Caco-2 (cell line): ENCODE results near the gene MYL4. TPM values are rescaled to one million over a fixed set of nuclear protein-coding genes. Genes with fewer than 3 reads are reported as not detected.
"Not testable (repeated sequence)": the region's sequence is repeated elsewhere in the genome, so short reads cannot be mapped to it uniquely, and the experiment has no call there.

ENCODE experiments used
- BruUV-seq: library from RNA; stranded (reverse); fragments of 400-500 nt; replicated peaks from 2 replicates; lab custom pipeline; 2021; lab: Mats Ljungman, UMichigan
- CTCF ChIA-PET: fragments of 300-600 bp; sonication (Branson Sonifier 250); formaldehyde crosslinking; loops from one replicate; lab custom pipeline; 2022; ENCODE audit warnings: antibody characterized with exemption; lab: Charles Lee
- POLR2A ChIA-PET: fragments of 300-600 bp; sonication (Branson Sonifier 250); formaldehyde crosslinking; loops from one replicate; lab custom pipeline; 2022; ENCODE audit warnings: antibody characterized with exemption; lab: Charles Lee
- DNase-seq, 2 experiments: peaks; one replicate each; pipeline versions ENCODE4 v3.0.0 to v3.0.0-alpha.2; 2020 to 2022
- H3K27me3 ChIP-seq: replicated peaks from 2 replicates; pipeline ENCODE4 v1.6.0; 2011; ENCODE audit warnings: low read length; ENCODE audit not compliant: control insufficient read depth, insufficient read depth
- H3K36me3 ChIP-seq: 2 replicates; pipeline ENCODE4 v1.5.1; 2011; ENCODE audit warnings: low read length; ENCODE audit not compliant: control insufficient read depth, insufficient read depth
- H3K4me1 ChIP-seq: fragments of 250-450 bp; sonication (Bioruptor Pico); 2 replicates; pipeline ENCODE4 v1.5.1; 2020; ENCODE audit warnings: mild to moderate bottlenecking
- H3K4me3 ChIP-seq: 2 replicates; pipeline ENCODE4 v1.5.1; 2011; ENCODE audit warnings: low read depth, mild to moderate bottlenecking, control low read depth, low read length
- H3K9me3 ChIP-seq: fragments of 250-450 bp; sonication (Bioruptor Pico); 2 replicates; pipeline ENCODE4 v1.5.1; 2020; ENCODE audit warnings: mild to moderate bottlenecking, moderate library complexity
- H3K27ac Mint-ChIP-seq: one replicate; pipeline ENCODE4 v1.8.0; 2022; ENCODE audit warnings: mixed read lengths; ENCODE audit not compliant: unreplicated experiment
- H3K27me3 Mint-ChIP-seq: one replicate; pipeline ENCODE4 v1.8.0; 2022; ENCODE audit warnings: mixed read lengths; ENCODE audit not compliant: insufficient read depth, unreplicated experiment
- H3K36me3 Mint-ChIP-seq: one replicate; pipeline ENCODE4 v1.8.0; 2022; ENCODE audit warnings: mild to moderate bottlenecking, mixed read lengths; ENCODE audit not compliant: insufficient read depth, unreplicated experiment
- H3K4me1 Mint-ChIP-seq: one replicate; pipeline ENCODE4 v1.8.0; 2022; ENCODE audit warnings: low read depth, mixed read lengths; ENCODE audit not compliant: unreplicated experiment
- H3K4me3 Mint-ChIP-seq: one replicate; pipeline ENCODE4 v1.8.0; 2022; ENCODE audit warnings: mild to moderate bottlenecking, moderate library complexity, mixed read lengths; ENCODE audit not compliant: unreplicated experiment
- H3K9me3 Mint-ChIP-seq: one replicate; pipeline ENCODE4 v1.8.0; 2022; ENCODE audit warnings: mixed read lengths; ENCODE audit not compliant: unreplicated experiment
- CTCF ChIP-seq, 2 experiments: fragments of 200-600 bp in 1 of 2; IDR thresholded peaks; 1 replicate in 1 of 2; 2 replicates in 1 of 2; pipeline versions ENCODE4 v1.5.1 to v1.8.0; 2011 to 2022; ENCODE audit warnings: antibody characterized with exemption in 1 of 2, control low read depth in 1 of 2, inconsistent platforms in 1 of 2, low read depth in 1 of 2, low read length in 1 of 2, mild to moderate bottlenecking in 1 of 2, moderate library complexity in 1 of 2; ENCODE audit not compliant: insufficient read depth in 1 of 2, severe bottlenecking in 1 of 2, unreplicated experiment in 1 of 2
- intact Hi-C: fragments of 100-400 bp; cut with micrococcal nuclease; formaldehyde crosslinking; loops from one replicate; pipeline ENCODE4 v1.10.0; 2022; ENCODE audit not compliant: unreplicated experiment
- total RNA-seq: library from RNA; stranded (reverse); gene quantifications from 2 replicates; pipeline ENCODE4 v1.2.3, GENCODE V29; 2022

Gene MYL4
- total RNA-seq, 1 experiment from 2014 or later: not detected

DNA sequence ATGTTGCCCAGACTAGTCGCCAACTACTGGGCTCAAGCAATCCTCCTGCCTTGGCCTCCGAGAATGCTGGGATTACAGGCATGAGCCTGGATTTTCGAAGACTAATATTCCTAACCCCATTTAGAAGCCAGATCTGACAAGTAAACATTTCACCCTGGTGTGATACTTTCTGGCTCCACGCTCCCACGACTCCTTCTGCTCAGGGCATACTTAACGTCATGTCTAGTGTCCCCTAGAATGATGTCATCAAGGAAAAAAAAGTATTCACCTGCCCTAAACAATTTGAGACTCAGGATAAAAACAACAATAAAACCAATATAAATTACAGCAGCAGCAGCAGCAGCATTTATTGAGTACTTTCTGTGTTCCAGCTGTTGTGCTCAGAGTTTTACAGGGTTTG is 57.6 kb downstream of the MYL4 start:
- no peaks in the 10 kb centered on the region for H3K27me3 Mint-ChIP-seq
- H3K9me3 Mint-ChIP-seq: peaks cover 12% of the 10 kb centered on the region
- no peak overlapping the region for H3K4me3 Mint-ChIP-seq
- Histone ChIP-seq H3K4me1 (peaks cover 17% of the 10 kb centered on the region; the same call in 1 of the 2 replicates), H3K9me3 (peaks cover 7% of the 10 kb centered on the region), H3K36me3 (no peaks in the 10 kb centered on the region), H3K4me3 (no peak overlapping the region), H3K27me3 (no peaks in the 10 kb centered on the region)
- intact Hi-C loops: no loop called here
- no peak for TF ChIP-seq CTCF (IDR thresholded peaks at IDR 0.05; ENCODE audit: insufficient read depth in 1 of 2, low read depth in 1 of 2, low read length in 1 of 2, severe bottlenecking in 1 of 2, unreplicated experiment in 1 of 2)
- no peaks in the 10 kb centered on the region for H3K4me1 Mint-ChIP-seq
- no TSS peak for BruUV-seq
- DNase-seq: no peak
- CTCF ChIA-PET: no interaction called here
- POLR2A ChIA-PET: interaction anchor here (0.6 kb wide), 1 partner anchor 9 kb away, joined by 3 read pairs; no protein-coding TSS in a partner anchor
- H3K27ac Mint-ChIP-seq: no peak overlapping the region
- no peaks in the 10 kb centered on the region for H3K36me3 Mint-ChIP-seq

- H3K27me3 Mint-ChIP-seq: no peaks in the 10 kb centered on the region
- no peak overlapping the region for H3K27ac Mint-ChIP-seq
- no peaks in the 10 kb centered on the region for H3K4me1 Mint-ChIP-seq
- H3K27me3 ChIP-seq: no peaks in the 10 kb centered on the region
- H3K4me3 Mint-ChIP-seq: no peak overlapping the region
- ChIA-PET CTCF (no interaction called here), POLR2A (no interaction called here)
- H3K4me1 ChIP-seq: peaks cover 17% of the 10 kb centered on the region; the same call in 1 of the 2 replicates
- BruUV-seq: no TSS peak
- no peaks in the 10 kb centered on the region for H3K36me3 Mint-ChIP-seq
- no peaks in the 10 kb centered on the region for H3K36me3 ChIP-seq
- DNase-seq: no peak
- TF ChIP-seq CTCF (IDR thresholded peaks at IDR 0.05; ENCODE audit: insufficient read depth in 1 of 2, low read depth in 1 of 2, low read length in 1 of 2, severe bottlenecking in 1 of 2, unreplicated experiment in 1 of 2): no peak
- H3K9me3 ChIP-seq: peaks cover 7% of the 10 kb centered on the region
- peaks cover 12% of the 10 kb centered on the region for H3K9me3 Mint-ChIP-seq
- H3K4me3 ChIP-seq: no peak overlapping the region
- intact Hi-C loops: no loop called here
These were observed 58.2 kb downstream of the MYL4 start for GRCh38 chr17:47267354-47267828.

DNA sequence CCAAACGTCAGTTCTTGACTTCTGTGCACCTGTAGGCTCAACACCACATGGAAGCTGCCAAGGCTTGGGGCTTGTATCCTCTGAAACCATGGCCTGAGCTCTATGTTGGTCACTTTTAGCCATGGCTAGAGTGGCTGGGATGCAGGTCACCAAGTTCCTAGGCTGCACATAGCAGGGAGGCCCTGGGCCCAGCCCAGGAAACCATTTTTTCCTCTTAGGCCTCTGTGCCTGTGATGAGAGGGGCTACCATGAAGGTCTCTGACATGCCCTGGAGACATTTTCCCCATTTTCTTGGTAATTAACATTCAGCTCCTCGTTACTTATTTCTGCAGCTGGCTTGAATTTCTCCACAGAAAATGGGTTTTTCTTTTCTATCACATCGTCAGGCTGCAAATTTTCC is 59.8 kb downstream of the MYL4 start:
- DNase-seq, H3K4me1 Mint-ChIP-seq, H3K4me3 ChIP-seq, intact Hi-C loops, H3K27me3 Mint-ChIP-seq, H3K36me3 Mint-ChIP-seq, H3K4me3 Mint-ChIP-seq, H3K36me3 ChIP-seq, H3K27me3 ChIP-seq, H3K27ac Mint-ChIP-seq, BruUV-seq, POLR2A ChIA-PET, H3K9me3 ChIP-seq: not testable (repeated sequence)
- peaks cover 12% of the 10 kb centered on the region for H3K9me3 Mint-ChIP-seq
- peaks cover 17% of the 10 kb centered on the region; the same call in 1 of the 2 replicates for H3K4me1 ChIP-seq
- CTCF ChIA-PET: interaction anchor here (0.6 kb wide), 1 partner anchor 36 kb away, joined by 11 read pairs; no protein-coding TSS in a partner anchor

GRCh38 chr17:47269561-47270280 is 60.6 kb downstream of the MYL4 start:
- DNase-seq, intact Hi-C loops, H3K36me3 Mint-ChIP-seq, POLR2A ChIA-PET, H3K36me3 ChIP-seq, H3K9me3 ChIP-seq, H3K27ac Mint-ChIP-seq, H3K4me3 ChIP-seq, H3K27me3 Mint-ChIP-seq, H3K4me3 Mint-ChIP-seq, H3K4me1 Mint-ChIP-seq, H3K27me3 ChIP-seq, BruUV-seq: not testable (repeated sequence)
- CTCF ChIA-PET: interaction anchor here (0.6 kb wide), 1 partner anchor 37 kb away, joined by 11 read pairs; no protein-coding TSS in a partner anchor
- H3K9me3 Mint-ChIP-seq: peaks cover 12% of the 10 kb centered on the region
- H3K4me1 ChIP-seq: peaks cover 17% of the 10 kb centered on the region; the same call in 1 of the 2 replicates
